IPS-15b (cell line): Measurements from ENCODE around the gene PSMB7.

Experiments
- H3K27me3 ChIP-seq: one replicate; pipeline ENCODE4 v1.6.1; 2013; ENCODE audit warnings: low read length; ENCODE audit not compliant: control insufficient read depth, insufficient read depth
- H3K36me3 ChIP-seq: one replicate; pipeline ENCODE4 v1.6.1; 2013; ENCODE audit warnings: low read length; ENCODE audit not compliant: control insufficient read depth, insufficient read depth
- H3K4me1 ChIP-seq: one replicate; pipeline ENCODE4 v1.6.1; 2013; ENCODE audit warnings: mild to moderate bottlenecking, low read length; ENCODE audit not compliant: control insufficient read depth, insufficient read depth
- H3K4me3 ChIP-seq: one replicate; pipeline ENCODE4 v1.5.1; 2013; ENCODE audit warnings: low read depth, low read length
- H3K9ac ChIP-seq: one replicate; pipeline ENCODE4 v1.6.1; 2013; ENCODE audit warnings: low read depth, mild to moderate bottlenecking, low read length
- H3K9me3 ChIP-seq: one replicate; pipeline ENCODE4 v1.6.1; 2013; ENCODE audit warnings: mild to moderate bottlenecking, low read length; ENCODE audit not compliant: control insufficient read depth, insufficient read depth

The PSMB7 gene

GRCh38 chr9:124388275-124389048 is 26.8 kb downstream of the PSMB7 start:
- Histone ChIP-seq H3K4me1 (peaks cover 12% of the 10 kb centered on the region), H3K27me3 (no peaks in the 10 kb centered on the region), H3K4me3 (no peak overlapping the region), H3K36me3 (no peaks in the 10 kb centered on the region), H3K9ac (no peak overlapping the region), H3K9me3 (no peaks in the 10 kb centered on the region)

GRCh38 chr9:124386201-124386600 is 29.0 kb downstream of the PSMB7 start:
- Histone ChIP-seq H3K4me3 (no peak overlapping the region), H3K4me1 (peaks cover 7% of the 10 kb centered on the region)

DNA sequence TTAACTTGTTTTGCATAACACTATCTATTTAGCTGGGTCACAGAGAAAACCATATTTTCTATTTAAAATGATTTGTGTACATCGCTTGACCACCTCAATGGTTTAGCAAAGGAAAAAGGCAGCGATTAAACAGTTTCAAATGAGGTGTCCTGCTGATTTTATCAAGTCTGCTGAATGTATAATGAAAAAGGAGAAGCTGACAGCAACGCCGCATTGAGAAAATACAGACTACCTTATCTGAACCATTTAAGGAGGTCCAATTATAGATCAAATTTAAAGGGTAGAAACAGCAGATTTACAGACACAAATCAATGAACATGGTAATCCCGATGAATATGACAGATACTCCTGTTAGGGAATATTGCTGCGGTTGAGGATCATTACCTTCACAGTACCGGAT is 29.6 kb downstream of the PSMB7 start:
- H3K36me3 ChIP-seq, result no peaks in the 10 kb centered on the region

More at GRCh38 chr9:124386201-124386600, 29.0 kb downstream of the PSMB7 start:
- no peak overlapping the region for H3K9ac ChIP-seq
- no peaks in the 10 kb centered on the region for H3K36me3 ChIP-seq
- H3K9me3 ChIP-seq, result no peaks in the 10 kb centered on the region
- H3K27me3 ChIP-seq, result no peaks in the 10 kb centered on the region

DNA sequence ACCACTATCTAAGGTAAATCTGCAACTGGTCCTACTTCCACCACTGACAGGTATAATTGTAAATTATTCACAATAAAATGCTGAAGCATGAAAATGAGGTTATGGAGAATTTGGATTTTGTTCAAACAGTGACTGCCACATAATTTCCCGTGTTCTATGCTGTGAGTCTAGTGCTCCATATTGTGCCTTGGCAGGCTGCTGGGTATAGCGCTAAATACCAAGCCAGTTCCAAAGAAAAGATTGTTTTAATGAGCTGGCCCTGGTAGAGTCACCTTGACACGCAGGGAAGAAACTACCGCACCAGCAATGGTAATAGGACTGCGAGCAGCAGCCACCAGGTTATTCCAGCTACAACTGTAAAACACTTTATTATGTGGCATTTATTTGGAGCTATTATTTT is 30.4 kb downstream of the PSMB7 start:
- Histone ChIP-seq H3K9me3 (no peaks in the 10 kb centered on the region), H3K4me3 (no peak overlapping the region), H3K9ac (no peak overlapping the region), H3K4me1 (peaks cover 2% of the 10 kb centered on the region), H3K27me3 (no peaks in the 10 kb centered on the region), H3K36me3 (no peaks in the 10 kb centered on the region)

More for the DNA sequence above, 29.6 kb downstream of the PSMB7 start:
- H3K9ac ChIP-seq, result no peak overlapping the region
- peaks cover 2% of the 10 kb centered on the region for H3K4me1 ChIP-seq
- H3K4me3 ChIP-seq, result no peak overlapping the region
- no peaks in the 10 kb centered on the region for H3K9me3 ChIP-seq
- no peaks in the 10 kb centered on the region for H3K27me3 ChIP-seq

GRCh38 chr9:124384210-124384609 is 31.0 kb downstream of the PSMB7 start:
- Histone ChIP-seq H3K4me3 (no peak overlapping the region), H3K9ac (no peak overlapping the region), H3K27me3 (no peaks in the 10 kb centered on the region), H3K36me3 (no peaks in the 10 kb centered on the region), H3K9me3 (no peaks in the 10 kb centered on the region), H3K4me1 (peaks cover 2% of the 10 kb centered on the region)

GRCh38 chr9:124381170-124381945 is 33.9 kb downstream of the PSMB7 start:
- no peak overlapping the region for H3K4me3 ChIP-seq
- no peaks in the 10 kb centered on the region for H3K27me3 ChIP-seq
- H3K9me3 ChIP-seq, result no peaks in the 10 kb centered on the region
- no peaks in the 10 kb centered on the region for H3K36me3 ChIP-seq
- no peak overlapping the region for H3K9ac ChIP-seq
- H3K4me1 ChIP-seq, result peaks cover 1% of the 10 kb centered on the region

DNA sequence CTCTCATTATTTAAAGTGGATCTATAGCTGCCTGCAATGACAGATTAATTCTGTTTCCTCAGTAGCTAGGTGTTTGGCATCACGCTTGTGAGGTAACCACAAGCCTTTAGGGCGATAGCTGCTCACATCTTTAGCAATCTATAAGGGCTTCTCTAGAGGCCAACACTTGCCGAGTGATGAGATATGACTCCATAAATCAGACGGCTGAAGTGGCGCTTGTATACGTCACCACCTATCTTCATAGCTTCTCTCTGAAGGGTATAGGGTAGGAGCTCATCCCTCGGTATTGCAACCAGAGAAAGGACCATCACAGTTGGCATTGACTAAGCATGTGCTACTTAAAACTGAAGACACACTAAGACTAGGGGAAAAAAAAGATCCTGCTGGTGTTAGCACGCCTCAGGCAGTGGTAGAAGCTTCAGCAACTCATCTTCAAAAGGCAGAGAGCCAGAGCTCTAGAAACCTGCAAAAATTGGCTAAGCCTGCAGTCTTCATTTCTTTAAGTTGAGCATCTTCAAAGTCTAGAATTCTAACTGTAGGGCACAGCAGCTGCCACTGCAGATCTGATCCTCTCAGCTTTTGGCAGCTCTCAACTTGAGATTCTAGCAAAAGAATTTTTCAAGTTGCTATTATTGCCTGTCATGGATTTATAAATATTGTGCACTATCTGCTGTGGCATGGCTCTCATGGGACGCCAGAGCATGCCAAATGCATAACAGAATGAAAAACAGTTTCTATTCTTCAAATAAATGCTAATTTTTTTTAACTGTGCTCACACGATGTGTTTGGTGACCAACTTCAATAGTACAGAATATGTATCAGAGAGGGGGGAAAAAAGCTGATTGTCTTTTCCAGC is 37.5 kb downstream of the PSMB7 start:
- Histone ChIP-seq H3K4me3 (no peak overlapping the region), H3K9ac (no peak overlapping the region), H3K27me3 (no peaks in the 10 kb centered on the region), H3K9me3 (no peaks in the 10 kb centered on the region), H3K36me3 (no peaks in the 10 kb centered on the region), H3K4me1 (no peaks in the 10 kb centered on the region)

DNA sequence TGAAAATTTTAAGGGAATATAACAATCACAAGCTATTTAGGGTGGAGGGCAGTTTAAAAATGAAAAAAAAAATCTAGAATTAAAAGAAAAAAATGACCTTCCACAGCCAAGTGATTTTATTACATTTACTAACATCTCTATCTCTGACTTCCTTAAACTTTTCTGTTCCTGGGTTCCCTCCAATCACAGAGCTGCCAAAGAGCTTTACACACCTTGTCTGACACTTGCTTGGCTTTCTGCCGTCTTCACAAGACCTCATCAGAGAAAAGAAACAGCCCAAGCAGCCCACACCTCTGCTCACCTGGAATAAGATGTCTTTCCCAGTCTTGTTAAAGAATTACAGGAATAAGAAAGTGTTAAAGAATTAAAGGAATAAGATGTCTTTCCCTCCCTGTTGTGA is 38.9 kb downstream of the PSMB7 start:
- no peaks in the 10 kb centered on the region for H3K36me3 ChIP-seq
- H3K9ac ChIP-seq, result no peak overlapping the region
- no peaks in the 10 kb centered on the region for H3K9me3 ChIP-seq
- H3K4me1 ChIP-seq, result peaks cover 6% of the 10 kb centered on the region
- H3K27me3 ChIP-seq, result no peaks in the 10 kb centered on the region
- no peak overlapping the region for H3K4me3 ChIP-seq

DNA sequence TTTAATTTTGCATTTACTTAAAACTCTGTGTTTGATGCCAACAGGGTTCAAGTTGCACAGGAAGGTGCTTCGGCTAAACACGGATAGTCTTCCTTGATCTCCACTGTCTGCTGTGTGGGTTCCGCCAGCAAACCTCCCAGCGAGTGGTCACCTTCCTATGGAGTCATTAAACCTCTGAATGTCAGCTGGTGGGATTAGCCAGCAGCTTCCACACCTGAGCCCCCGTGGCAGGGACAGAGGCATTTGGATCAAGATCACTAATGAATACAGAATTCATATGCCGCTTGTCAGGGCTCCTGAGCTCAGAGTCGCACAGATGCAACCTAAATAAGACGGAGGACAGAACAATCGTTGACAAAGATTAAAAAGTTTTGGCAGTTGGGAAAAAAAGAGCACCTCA is 39.5 kb downstream of the PSMB7 start:
- no peak overlapping the region for H3K9ac ChIP-seq
- H3K9me3 ChIP-seq, result no peaks in the 10 kb centered on the region
- no peak overlapping the region for H3K4me3 ChIP-seq
- H3K4me1 ChIP-seq, result peaks cover 11% of the 10 kb centered on the region
- no peaks in the 10 kb centered on the region for H3K36me3 ChIP-seq
- no peaks in the 10 kb centered on the region for H3K27me3 ChIP-seq

GRCh38 chr9:124373851-124374250 is 41.4 kb downstream of the PSMB7 start:
- Histone ChIP-seq H3K4me1 (peaks cover 12% of the 10 kb centered on the region), H3K4me3 (no peak overlapping the region), H3K27me3 (no peaks in the 10 kb centered on the region), H3K9ac (no peak overlapping the region), H3K9me3 (no peaks in the 10 kb centered on the region), H3K36me3 (no peaks in the 10 kb centered on the region)

- Histone ChIP-seq H3K9me3 (no peaks in the 10 kb centered on the region), H3K27me3 (no peaks in the 10 kb centered on the region), H3K9ac (no peak overlapping the region), H3K4me1 (peaks cover 12% of the 10 kb centered on the region), H3K36me3 (no peaks in the 10 kb centered on the region), H3K4me3 (no peak overlapping the region)
Measured at GRCh38 chr9:124373386-124373785, 41.9 kb downstream of the PSMB7 start.
